Ishikawa (cell line): ENCODE data around the gene CADPS.

ENCODE experiments used
- CEBPB ChIP-seq: IDR thresholded peaks from 2 replicates; pipeline ENCODE4 v1.6.1; 2012
- CREB1 ChIP-seq: IDR thresholded peaks from 2 replicates; pipeline ENCODE4 v1.6.1; 2012; ENCODE audit warnings: low read depth
- EGR1 ChIP-seq: IDR thresholded peaks from 2 replicates; pipeline ENCODE4 v1.6.1; 2012
- EP300 ChIP-seq: IDR thresholded peaks from 2 replicates; pipeline ENCODE4 v1.6.1; 2012; ENCODE audit warnings: borderline replicate concordance
- FOXM1 ChIP-seq: IDR thresholded peaks from 2 replicates; pipeline ENCODE4 v1.6.1; 2012; ENCODE audit warnings: low read depth, borderline replicate concordance
- MAX ChIP-seq: IDR thresholded peaks from 2 replicates; pipeline ENCODE4 v1.6.1; 2012
- NFIC ChIP-seq: IDR thresholded peaks from 2 replicates; pipeline ENCODE4 v1.6.1; 2012
- RAD21 ChIP-seq: IDR thresholded peaks from 2 replicates; pipeline ENCODE4 v1.6.1; 2012; ENCODE audit warnings: low read depth
- REST ChIP-seq: IDR thresholded peaks from 2 replicates; pipeline ENCODE4 v1.6.1; 2012; ENCODE audit warnings: low read depth, mild to moderate bottlenecking
- TAF1 ChIP-seq: IDR thresholded peaks from 2 replicates; pipeline ENCODE4 v1.6.1; 2012; ENCODE audit warnings: low read depth, mild to moderate bottlenecking
- TCF12 ChIP-seq: IDR thresholded peaks from 2 replicates; pipeline ENCODE4 v1.6.1; 2012; ENCODE audit warnings: low read depth
- TEAD4 ChIP-seq: IDR thresholded peaks from 2 replicates; pipeline ENCODE4 v1.6.1; 2012
- YY1 ChIP-seq: IDR thresholded peaks from 2 replicates; pipeline ENCODE4 v1.6.1; 2012; ENCODE audit warnings: low read depth
- ZBTB7A ChIP-seq: IDR thresholded peaks from 2 replicates; pipeline ENCODE4 v1.6.1; 2012; ENCODE audit warnings: low read depth
- TF ChIP-seq, protein P1 (sequence below): IDR thresholded peaks from 2 replicates; pipeline ENCODE4 v1.6.1; 2012

CADPS gene

GRCh38 chr3:62550439-62550838, 324.8 kb downstream of the CADPS start:
- TF ChIP-seq RAD21 (no peak), ZBTB7A (no peak), FOXM1 (no peak), TAF1 (no peak)

GRCh38 chr3:62548528-62549205, 326.5 kb downstream of the CADPS start:
- no peak for TF ChIP-seq YY1
- no peak for TF ChIP-seq REST
- TF ChIP-seq TCF12, result no peak
- TF ChIP-seq ZBTB7A, result no peak
- no peak for TF ChIP-seq EP300
- no peak for TF ChIP-seq CREB1
- TF ChIP-seq, protein P1, sequence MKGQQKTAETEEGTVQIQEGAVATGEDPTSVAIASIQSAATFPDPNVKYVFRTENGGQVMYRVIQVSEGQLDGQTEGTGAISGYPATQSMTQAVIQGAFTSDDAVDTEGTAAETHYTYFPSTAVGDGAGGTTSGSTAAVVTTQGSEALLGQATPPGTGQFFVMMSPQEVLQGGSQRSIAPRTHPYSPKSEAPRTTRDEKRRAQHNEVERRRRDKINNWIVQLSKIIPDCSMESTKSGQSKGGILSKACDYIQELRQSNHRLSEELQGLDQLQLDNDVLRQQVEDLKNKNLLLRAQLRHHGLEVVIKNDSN, result no peak

DNA sequence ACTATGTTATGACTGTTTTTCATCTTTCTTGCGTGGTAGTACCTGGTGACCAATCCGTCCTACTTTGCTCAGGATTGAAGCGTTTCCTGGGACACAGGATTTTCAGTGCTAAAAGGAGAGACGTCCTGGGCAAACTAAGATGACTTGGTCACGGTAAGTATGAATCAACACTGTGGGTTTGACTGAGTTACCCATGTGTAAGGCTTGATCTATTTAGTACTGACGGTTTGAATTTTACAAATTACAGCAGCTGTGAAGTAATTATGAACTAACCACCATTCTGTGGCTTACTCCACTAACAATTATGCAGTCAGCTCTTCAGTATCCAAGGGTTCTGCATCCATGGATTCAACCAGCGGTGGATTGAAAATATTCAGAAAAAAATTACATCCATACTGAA, 328.9 kb downstream of the CADPS start:
- TF ChIP-seq EP300 (no peak), REST (no peak), EGR1 (no peak)

DNA sequence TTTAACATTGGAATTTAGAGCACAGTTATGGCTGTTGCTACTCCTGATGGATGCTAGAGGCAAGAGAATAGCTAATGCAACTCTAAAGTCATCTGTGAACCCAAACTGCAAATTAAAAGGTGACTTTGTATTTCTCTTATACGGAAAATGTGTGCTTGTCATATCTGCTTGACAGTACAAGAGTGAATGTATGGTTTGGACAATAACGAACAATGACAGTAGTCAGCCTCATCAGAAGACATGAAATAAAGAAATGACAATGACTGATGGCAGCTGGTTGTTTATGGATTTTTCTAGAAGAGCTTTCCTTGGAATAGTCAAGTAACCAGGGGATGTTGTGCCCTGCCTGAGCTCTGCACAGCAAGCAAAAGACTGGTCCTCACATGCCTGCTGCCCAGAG, 333.0 kb downstream of the CADPS start:
- TF ChIP-seq CREB1 (no peak), REST (no peak), YY1 (no peak), MAX (no peak), TEAD4 (no peak), EP300 (no peak)
- TF ChIP-seq, protein P1, result no peak

GRCh38 chr3:62539762-62540161, 335.5 kb downstream of the CADPS start:
- TF ChIP-seq TCF12, result no peak
- no peak for TF ChIP-seq TEAD4
- TF ChIP-seq YY1, result no peak
- TF ChIP-seq REST, result no peak
- no peak for TF ChIP-seq ZBTB7A
- TF ChIP-seq EGR1, result no peak
- TF ChIP-seq, protein P1, result no peak
- TF ChIP-seq MAX, result no peak
- TF ChIP-seq RAD21, result no peak
- no peak for TF ChIP-seq TAF1
- no peak for TF ChIP-seq CEBPB
- no peak for TF ChIP-seq EP300
- TF ChIP-seq NFIC, result no peak
- no peak for TF ChIP-seq FOXM1
- no peak for TF ChIP-seq CREB1
